ENCODE measurements around the gene GCFC2.
A peak's percentile ranks its signal among the peaks of the same experiment; 100 is the strongest.
"Not testable (repeated sequence)": the region's sequence is repeated elsewhere in the genome, so short reads cannot be mapped to it uniquely, and the experiment has no call there.

Gene GCFC2

GRCh38 chr2:75680402-75680801, 30.3 kb downstream of the GCFC2 start:
- no peak for DNase-seq (ENCODE audit: low read depth)

- no peak for DNase-seq (ENCODE audit: low read depth)
Measured at GRCh38 chr2:75679556-75679955, 31.2 kb downstream of the GCFC2 start.

- DNase-seq (ENCODE audit: low read depth): no peak
Measured at GRCh38 chr2:75676464-75676863, 34.3 kb downstream of the GCFC2 start.

DNA sequence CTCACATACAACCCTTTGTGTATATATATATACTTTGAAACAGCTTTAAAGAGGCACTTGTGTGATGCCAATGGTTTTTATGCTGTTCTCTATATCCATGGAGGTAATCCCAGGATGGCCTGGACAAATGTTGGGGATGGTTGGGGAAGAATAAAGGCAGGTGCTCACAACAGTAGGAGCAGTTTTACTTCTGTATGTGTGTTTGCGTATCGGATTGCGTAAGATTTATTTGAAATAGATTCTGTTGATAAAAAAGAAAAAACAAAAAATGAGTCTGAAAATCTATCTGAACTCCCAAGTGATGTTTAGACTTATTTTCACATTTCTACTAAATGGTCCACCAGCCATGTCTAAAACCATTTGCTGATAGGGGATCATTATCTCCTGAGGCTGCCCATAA, 34.8 kb downstream of the GCFC2 start:
- DNase-seq (ENCODE audit: low read depth): no peak

DNA sequence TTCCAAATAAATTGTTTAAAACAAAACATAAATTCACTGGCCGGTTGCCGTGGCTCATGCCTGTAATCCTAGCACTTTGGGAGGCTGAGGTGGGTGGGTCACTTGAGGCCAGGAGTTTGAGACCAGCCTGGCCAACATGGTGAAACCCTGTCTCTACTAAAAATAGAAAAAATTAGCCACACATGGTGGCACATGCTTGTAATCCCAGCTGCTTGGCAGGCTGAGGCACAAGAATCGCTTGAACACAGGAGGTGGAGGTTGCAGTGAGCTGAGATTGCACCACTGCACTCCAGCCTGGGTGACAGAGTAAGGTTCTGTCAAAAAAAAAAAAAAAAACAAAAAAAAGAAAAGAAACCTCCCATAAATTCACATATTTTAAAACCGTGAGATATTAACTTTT, 35.3 kb downstream of the GCFC2 start:
- DNase-seq (ENCODE audit: low read depth): not testable (repeated sequence)

DNA sequence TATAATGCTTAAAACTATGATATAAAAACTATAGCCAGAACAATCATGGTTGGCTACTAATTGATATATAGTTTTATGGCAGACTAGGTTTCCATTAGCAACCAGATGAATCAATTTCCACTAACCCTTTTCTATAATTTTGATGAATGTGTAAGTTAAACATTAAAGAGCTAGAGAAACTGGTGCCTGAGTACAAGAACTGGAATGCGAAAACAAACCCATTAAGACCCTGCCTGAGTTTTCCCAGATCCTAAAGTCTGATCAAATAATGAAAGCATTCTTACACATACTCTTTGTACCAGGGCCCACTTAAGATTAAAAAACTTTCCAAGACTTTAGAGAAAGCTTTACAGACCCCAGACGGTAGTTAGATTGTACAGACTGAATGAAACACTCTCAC, 42.8 kb downstream of the GCFC2 start:
- DNase-seq (ENCODE audit: low read depth): no peak

- DNase-seq (ENCODE audit: low read depth): no peak
Measured at GRCh38 chr2:75666911-75667310, 43.8 kb downstream of the GCFC2 start.

GRCh38 chr2:75657798-75658197, 52.9 kb downstream of the GCFC2 start:
- no peak for DNase-seq (ENCODE audit: low read depth)

- no peak for DNase-seq (ENCODE audit: low read depth)
Measured at GRCh38 chr2:75656563-75656962, 54.2 kb downstream of the GCFC2 start.

DNA sequence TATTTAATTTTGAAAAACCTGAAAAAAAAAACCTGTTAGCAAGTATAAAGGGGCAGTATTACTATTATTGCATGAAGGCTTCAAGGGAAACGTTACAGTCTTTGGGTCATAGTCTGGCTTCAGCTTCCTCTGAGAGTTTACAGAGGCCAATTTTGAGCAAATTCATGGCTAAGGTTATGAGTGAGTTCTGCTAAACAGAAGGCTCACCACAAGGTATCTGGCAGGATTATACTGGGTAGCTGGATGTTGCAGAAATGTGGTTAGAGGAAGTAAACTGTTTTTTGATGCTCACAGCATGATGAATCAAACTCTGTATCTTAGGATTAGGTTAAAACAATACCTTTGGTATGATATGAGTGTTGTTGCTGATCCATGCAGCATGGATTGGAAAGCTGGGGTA, 54.9 kb downstream of the GCFC2 start:
- no peak for DNase-seq (ENCODE audit: low read depth)

- DNase-seq (ENCODE audit: low read depth): no peak
Measured at GRCh38 chr2:75654012-75654411, 56.7 kb downstream of the GCFC2 start.

DNA sequence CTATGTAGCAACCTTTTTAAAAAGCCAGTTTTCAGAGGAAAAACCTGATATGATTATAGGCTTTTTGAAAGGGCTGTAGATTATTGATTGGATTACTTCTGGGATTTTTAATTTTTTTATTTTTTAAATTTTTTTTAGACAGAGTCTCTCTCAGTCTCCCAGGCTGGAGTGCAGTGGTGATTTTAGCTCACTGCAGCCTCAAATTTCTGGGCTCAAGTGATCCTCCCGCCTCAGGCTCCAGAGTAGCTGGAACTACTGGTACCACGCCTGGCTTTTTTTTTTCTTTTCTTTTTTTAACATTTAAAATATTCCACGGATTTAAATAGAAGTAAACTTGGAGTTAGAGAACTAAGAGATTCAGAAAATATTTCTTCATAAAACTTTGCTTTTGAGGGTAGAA, 62.9 kb downstream of the GCFC2 start:
- no peak for DNase-seq (ENCODE audit: low read depth)

- DNase-seq (ENCODE audit: low read depth): peak; percentile 66
Measured at GRCh38 chr2:75646583-75647425, 63.9 kb downstream of the GCFC2 start, which contains the start of gene MRPL19. MRPL19 (plus strand) TSS chr2:75646783; CDS start chr2:75646808, 25 bp downstream.

GRCh38 chr2:75646090-75646582, 64.6 kb downstream of the GCFC2 start:
- no peak for DNase-seq (ENCODE audit: low read depth)

- no peak for DNase-seq (ENCODE audit: low read depth)
Measured at GRCh38 chr2:75645643-75646042, 65.1 kb downstream of the GCFC2 start.

- no peak for DNase-seq (ENCODE audit: low read depth)
Measured at GRCh38 chr2:75643980-75644379, 66.7 kb downstream of the GCFC2 start.

- DNase-seq (ENCODE audit: low read depth): no peak
Measured at GRCh38 chr2:75641587-75641986, 69.1 kb downstream of the GCFC2 start.

DNA sequence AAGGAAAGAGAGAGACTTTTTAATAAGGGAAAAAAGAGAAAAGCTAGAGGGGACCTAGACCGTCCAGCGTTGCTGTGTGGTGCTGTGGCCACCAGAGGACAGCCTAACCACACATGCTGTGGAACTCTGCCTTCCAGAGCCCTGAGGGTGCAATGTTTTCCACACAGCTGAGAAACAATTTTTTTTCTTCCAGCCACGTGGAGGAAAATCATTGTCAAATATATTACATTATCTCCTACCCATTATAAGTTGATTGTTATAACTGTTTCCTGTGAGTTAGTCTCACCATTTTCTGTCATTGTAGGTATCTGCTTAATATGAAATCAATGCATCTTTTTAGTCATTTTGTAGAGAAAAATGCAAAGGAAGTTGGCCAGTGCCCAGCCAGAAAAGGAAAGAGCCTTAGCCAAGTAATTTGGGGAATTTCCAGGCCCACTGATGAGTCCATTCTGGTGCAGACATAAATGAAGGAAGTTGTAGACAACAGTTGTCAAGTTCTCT, 70.0 kb downstream of the GCFC2 start:
- no peak for DNase-seq (ENCODE audit: low read depth)

DNA sequence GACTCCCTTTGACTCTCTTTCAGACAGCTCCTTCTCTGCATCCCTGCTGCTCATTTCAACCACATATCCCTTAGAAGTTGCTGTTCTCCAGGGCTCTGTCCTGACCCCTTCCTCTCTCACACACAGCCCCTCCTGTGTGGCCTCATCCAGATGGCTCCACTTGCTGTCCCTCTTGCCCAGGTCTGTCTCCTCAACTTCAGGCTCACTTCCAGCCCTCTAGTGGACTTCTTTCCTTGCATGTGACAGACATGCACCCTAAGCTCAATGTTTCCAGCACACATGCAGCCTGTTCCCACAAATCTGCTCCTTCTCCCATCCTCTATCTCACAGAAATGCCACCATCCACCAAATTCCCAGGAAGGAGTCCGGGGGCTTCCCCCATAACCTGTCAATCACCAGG, 73.1 kb downstream of the GCFC2 start:
- no peak for DNase-seq (ENCODE audit: low read depth)

- no peak for DNase-seq (ENCODE audit: low read depth)
Measured at GRCh38 chr2:75634945-75635344, 75.8 kb downstream of the GCFC2 start.

- no peak for DNase-seq (ENCODE audit: low read depth)
Measured at GRCh38 chr2:75633620-75634019, 77.1 kb downstream of the GCFC2 start.

GRCh38 chr2:75632813-75633212, 77.9 kb downstream of the GCFC2 start:
- DNase-seq (ENCODE audit: low read depth): no peak

DNA sequence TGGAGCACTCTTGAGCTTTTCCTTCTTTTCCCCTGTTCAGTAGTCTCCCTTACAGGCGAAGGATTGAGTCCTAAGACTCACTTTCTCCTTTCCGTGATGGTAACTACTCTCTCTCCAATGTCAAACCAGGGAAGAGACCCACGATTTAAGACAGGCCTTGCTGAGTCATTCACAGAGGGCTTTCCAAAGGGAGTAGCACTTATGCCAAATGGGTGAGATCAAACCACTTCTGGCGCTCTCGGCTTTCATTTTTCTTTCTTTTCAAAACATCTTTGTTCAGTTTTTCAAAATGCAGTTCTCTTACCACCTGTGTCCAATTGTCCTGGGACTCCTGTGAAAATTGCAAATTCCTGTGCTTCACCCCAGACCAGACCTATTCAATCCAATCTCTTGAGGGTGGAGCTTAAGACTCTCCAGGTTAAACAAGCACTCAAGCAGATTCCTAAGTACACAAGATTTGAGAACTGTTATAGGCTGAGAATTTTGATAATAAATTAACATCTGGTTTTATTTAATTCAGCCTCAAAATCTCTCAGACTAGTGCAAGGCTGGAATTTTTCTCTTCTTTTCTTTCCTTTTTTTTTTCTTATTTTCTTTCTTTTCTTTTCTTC, 78.5 kb downstream of the GCFC2 start:
- no peak for DNase-seq (ENCODE audit: low read depth)
